NCI-H2227 (cell line): ENCODE measurements around the gene LONP1.
A peak's percentile ranks its signal among the peaks of the same experiment; 100 is the strongest.
"Not testable (repeated sequence)": the region's sequence is repeated elsewhere in the genome, so short reads cannot be mapped to it uniquely, and the experiment has no call there.

ENCODE experiments used
- DNase-seq: peaks from one replicate; lab custom pipeline; 2025; ENCODE audit not compliant: unreplicated experiment; lab: John Stamatoyannopoulos, UW

The LONP1 gene

DNA sequence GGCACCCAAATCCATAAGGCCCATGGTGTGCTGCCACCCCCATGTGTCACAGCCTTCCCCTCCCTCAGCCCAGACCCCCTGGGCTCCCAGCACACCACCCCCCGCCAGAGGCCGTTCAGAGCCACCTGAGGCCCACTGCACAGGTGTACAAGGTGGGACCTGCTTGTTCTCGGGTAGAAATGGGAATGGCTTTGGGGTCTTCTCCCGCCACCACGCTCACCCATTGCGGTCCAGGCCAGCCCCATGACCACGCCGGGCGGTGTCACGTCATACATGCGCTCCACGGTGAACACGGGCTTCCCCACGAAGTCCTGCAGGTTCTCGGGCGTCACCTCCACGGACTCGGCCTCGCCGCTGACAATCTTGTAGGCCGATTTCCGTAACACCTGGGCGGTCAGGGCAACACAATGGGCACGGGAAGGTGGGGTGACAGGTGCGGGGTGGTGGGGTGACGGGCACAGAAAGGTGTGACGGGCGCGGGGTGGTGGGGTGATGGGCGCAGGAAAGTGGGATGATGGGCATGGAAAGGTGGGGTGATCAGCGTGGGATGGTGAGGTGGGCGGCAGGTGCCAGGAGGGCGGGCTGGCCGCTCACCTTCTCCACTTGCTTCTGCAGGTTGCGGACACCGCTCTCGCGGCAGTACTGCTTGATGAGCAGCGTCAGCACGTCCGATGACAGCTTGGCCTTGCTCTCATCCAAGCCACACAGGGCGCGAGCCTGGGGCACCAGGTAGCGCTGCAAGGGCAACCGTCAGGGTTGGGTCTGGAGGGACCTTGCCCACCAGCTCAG lies 25.6 kb downstream of the LONP1 start:
- DNase-seq, result no peak

DNA sequence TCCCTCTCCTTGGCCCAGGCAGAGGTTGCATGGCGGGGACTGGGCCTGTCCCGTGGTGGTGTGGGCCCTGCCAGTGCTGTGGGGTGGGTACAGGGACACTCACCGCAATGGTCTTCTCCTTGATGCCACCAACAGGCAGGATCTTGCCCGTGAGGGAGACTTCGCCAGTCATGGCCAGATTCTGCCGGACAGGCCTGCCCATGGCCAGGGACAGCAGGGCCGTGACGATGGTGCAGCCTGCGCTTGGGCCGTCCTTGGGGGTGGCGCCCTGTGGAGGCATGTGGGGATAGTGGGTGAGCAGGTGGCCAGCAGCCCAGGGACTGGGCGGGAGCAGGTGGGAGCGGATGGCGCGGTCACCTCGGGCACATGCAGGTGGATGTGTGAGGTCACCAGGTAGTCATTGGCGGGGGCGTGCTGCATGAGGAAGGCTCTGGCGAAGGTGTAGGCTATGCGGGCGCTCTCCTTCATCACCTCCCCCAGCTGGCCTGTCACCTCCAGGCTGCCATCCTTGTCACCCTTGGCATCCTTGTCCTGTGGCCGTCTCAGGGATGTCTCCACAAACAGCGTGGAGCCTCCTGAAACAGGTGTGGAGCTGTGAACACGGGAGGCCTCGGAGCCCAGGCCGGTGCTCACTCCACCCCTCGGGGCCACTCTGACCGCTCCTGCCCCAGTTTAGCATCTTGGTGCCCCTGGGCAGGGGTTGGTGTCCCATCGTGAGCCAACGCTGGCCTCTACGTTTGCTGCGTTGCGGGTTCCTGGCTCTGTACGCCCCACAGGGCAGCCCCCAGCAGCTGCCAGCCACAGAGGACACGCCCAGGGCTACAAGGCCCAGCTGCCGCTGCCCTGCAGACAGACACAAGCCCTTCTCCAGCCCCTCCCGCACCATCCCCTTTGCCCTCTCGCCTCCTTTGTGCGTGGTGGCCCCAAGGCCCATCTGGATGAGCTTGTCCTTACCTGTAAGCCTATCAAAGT lies 26.5 kb downstream of the LONP1 start:
- DNase-seq, result no peak

DNA sequence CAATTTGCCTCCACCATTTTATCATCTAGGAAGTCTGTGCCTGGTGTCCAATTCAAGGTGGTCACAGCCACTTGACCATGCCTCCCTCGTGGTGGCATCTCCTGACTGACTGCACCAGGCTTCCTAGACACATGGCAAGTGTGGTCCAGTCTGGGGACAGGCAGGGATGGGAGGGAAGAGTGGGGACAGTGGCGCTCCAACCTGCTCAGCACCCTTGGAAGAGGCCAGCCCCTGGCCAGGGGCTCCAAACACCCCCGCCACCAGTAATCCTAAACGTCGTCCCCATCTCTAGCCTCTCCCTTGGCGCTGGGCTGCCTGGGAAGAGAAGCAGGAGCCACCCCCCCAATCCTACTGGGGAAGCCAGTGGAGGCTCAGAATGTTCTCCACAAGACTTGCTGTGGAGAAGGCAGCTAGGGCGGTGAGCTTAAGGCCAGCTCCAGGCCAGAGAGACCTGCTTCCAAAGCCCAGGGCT lies 27.2 kb downstream of the LONP1 start:
- no peak for DNase-seq

DNA sequence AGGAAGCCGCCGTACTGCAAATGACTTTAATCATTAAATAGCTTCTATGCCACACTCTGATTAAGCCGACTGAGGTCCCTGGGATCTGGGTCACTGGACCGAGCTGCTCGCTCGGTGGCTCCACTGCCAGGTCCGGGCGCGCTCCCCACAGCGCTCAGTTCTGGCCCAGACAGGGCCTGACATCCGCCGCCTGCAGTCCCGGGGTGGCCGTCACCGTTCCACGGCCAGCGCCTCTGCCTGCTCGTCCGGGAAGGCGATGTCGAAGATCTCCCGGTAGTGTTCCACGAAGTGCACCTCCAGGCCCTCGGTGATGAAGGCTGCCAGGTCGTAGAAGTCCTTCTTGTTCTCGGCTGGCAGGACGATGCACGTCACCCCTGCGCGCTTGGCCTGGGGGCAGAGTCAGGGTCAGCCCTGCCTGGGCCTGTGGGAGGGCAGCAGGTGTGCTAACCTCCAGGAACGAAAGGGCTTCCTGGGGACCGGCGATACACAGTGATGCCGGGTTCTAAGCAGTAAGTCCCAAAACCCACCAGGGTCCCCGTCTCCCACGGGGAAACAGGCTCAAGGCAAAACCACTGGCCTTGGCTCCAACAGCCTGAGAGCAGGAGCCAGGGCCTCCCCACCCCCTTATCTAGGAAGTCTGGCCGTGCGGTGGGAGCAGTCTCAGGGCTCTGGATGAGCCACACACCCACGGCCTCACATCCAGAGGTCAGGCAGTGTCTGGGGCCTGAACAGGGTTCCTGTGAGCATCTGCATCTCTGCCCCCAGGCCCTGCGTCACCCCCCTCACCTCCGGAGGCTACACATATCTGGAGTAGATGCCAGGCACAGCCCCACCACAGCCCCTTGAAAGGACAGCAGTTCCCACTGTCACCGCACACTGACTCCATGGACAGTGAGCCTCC lies 27.9 kb downstream of the LONP1 start:
- DNase-seq, result no peak

DNA sequence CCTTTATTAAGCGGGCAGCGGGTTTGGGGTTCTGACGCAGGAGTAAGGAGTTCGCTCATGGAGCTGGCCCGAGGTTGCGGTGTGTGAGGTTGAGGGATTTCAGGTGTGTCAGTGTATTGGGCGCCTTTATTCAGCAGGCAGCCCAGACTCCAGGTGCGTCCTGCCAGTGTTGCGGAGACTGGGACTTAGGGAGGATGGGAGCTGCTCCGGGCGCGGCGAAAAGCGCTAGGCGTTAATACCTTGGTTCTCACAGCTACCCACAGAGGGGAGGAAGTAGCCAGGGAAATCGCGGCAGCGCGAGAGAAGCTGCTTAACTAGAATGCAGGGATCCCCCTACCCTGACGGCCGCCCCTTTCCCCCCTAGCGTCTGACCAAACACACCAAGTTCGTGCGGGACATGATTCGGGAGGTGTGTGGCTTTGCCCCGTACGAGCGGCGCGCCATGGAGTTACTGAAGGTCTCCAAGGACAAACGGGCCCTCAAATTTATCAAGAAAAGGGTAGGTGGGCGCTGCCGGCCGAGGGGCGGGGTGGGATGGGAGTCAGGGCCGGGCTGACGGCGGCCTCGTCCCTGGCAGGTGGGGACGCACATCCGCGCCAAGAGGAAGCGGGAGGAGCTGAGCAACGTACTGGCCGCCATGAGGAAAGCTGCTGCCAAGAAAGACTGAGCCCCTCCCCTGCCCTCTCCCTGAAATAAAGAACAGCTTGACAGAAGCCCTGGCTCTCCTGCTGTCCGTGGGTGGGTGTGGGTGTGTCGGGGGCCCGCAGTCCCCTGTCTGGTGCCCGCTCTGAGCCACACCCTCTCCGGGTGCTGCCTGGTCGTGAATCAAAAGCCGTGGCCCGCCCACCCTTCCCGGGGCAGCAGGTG lies 28.8 kb downstream of the LONP1 start:
- DNase-seq, result peak; percentile 54

DNA sequence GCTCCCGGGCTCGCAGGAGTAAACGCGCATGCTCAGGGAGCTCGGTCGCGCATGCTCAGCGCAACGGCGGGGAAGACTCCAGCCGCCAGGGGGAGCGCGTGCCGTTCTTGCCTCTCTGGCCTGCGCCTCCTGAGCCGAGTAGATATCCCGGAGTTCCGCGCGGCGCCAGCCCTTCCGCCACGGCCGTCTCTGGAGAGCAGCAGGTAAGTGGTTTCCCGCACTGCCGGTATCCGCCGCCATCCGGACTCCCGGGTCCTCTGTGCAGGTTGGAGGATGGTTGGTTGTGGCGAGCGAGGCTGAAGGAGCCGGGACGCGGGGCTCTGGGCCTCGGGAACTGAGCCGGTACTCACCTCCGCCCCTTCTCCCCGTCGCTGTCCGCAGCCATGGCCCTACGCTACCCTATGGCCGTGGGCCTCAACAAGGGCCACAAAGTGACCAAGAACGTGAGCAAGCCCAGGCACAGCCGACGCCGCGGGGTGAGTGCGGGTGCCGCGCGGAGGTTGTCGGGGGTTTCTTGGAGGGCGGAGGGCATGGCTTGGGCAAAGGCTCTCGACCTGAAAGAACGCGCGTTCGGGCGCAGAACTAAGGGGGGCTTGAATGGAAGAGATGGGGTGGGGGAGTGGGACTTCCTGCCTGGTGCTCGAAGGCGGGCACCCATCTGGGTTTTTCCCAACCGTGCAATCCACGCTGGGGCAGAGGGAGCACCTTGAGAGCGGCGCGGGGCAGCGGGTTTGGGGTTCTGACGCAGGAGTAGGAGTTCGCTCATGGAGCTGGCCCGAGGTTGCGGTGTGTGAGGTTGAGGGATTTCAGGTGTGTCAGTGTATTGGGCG lies 29.6 kb downstream of the LONP1 start, which contains the start of gene RPL36:
Gene RPL36, plus strand, starts transcription at position 171 of the 830 bp plus-strand sequence. Its CDS starts 213 bp downstream, at position 384.
- peak; percentile 97 for DNase-seq

DNA sequence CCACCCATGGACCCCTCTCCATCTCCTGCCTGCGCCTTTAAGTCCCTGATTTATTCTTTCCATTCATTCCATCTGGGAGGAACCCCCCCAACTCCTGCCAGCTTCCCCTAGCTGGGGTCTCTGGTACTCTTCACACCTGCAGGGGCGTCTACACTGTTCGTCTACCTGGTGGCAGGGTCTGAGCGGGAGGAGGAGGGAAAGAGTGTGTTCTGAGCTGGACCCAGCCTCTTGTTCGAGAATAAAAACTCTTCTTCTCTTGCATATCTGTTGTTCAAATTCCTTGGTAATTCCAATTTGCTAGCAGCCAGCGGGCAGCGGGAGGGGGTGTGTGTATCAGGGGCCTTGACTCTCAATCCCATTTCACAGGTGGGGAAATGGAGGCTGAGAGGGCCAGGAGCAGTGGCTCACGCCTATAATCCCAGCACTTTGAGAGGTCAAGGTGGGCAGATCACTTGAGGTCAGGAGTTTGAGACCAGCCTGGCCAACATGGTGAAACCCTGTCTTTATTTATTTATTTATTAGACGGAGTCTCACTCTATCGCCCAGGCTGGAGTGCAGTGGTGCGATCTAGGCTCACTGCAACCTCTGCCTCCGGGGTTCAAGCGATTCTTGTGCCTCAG lies 31.6 kb downstream of the LONP1 start:
- DNase-seq, result not testable (repeated sequence)

DNA sequence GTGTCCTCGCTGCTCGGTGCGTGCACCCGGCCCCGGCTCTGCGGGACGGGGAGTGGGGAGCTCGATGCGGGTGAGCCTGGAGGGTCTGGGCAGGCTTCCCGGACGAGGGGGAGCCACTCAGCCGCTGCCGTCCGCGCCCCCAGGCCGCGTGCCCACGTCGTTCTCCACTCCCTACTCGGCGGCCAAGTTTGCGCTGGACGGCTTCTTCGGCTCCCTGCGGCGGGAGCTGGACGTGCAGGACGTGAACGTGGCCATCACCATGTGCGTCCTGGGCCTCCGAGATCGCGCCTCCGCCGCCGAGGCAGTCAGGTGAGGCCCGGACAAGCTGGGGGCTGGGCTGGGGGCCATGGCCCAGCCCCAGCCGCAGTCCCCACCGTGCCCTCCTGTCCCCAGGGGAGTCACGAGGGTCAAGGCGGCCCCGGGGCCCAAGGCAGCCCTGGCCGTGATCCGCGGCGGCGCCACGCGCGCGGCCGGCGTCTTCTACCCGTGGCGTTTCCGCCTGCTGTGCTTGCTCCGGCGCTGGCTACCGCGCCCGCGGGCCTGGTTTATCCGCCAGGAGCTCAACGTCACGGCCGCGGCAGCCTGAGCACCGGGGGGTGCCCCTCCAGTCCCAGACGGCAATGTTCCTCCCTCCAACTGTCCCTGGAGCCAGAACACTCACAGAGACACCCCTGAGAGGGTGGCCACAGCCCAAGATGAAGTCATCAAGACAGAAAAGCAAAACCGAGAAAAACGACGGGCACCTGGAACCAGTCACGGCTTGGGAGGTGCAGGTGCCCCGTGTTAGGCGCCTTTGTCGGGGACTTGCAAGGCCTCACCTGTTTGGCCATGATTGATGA lies 32.4 kb downstream of the LONP1 start:
- no peak for DNase-seq

DNA sequence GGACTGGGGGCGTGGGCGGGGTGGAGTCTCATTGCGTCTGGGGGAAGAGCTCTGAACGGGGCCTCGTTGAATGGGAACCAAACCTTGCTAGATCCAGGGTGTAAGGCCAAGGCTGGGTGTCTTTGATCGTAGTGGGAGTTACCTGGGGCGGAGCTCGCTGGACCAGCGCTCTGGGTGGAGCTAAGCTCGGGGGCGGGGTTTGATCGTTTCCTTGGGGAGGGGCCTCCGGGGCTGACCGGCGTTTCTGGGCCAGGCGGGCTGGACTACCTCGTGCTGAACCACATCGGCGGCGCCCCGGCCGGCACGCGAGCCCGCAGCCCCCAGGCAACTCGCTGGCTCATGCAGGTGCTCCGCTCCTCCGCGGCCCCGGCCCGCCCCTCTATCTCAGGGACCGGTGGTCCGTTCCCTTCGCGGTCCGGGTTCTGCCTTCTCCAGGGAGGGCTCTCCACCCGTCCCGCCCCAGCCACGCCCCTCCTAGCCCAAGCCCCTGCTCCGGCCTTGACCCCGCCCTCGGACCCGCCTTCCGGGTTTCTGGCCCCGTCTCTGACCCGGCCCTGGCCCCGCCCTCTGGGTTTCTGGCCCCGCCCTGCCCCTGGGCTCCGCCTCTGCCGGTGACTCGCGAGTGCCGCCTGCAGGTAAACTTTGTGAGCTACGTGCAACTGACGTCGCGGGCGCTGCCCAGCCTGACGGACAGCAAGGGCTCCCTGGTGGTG lies 33.1 kb downstream of the LONP1 start:
- no peak for DNase-seq

DNA sequence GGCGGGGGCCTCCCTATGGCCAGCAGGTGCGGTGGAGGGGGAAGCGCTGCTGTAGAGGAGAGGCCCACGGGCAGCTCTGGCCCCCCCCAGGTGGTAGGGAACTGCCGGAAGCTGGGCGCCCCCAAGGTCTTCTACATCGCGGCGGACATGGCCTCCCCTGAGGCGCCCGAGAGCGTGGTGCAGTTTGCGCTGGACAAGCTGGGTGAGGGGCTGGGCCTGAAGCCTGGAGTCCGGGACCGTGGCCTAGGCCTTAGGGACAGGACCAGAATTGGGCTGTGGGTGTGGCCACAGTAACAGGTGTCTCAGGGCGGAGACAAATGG lies 33.7 kb downstream of the LONP1 start:
- DNase-seq, result no peak

DNA sequence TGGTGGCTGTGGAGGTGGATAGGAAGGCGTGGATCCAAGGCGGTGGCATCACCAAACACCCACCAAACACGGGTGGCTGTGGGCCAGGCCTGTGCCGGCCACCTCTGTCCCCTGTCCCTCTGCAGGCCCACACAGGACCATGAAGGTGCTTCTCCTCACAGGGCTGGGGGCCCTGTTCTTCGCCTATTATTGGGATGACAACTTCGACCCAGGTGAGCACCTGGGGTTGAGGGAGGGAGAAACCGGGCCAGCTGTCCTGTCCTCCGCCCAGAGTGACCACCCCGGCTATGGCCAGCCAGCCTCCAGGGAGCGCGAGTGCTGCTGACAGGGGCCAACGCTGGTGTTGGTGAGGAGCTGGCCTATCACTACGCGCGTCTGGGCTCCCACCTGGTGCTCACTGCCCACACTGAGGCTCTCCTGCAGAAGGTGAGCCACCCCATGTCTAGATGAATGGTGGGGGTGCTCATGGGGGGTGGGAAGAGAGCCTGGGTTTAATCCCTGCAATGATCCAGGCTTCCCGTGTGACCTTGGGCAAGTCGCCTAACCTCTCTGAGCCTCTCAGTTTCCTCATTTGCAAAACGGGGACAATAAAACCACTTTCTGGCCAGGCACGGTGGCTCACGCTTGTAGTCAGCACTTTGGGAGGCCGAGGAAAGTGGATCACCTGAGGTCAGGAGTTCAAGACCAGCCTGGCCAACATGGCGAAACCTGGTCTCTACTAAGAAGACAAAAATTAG lies 35.1 kb downstream of the LONP1 start:
- DNase-seq, result no peak

DNA sequence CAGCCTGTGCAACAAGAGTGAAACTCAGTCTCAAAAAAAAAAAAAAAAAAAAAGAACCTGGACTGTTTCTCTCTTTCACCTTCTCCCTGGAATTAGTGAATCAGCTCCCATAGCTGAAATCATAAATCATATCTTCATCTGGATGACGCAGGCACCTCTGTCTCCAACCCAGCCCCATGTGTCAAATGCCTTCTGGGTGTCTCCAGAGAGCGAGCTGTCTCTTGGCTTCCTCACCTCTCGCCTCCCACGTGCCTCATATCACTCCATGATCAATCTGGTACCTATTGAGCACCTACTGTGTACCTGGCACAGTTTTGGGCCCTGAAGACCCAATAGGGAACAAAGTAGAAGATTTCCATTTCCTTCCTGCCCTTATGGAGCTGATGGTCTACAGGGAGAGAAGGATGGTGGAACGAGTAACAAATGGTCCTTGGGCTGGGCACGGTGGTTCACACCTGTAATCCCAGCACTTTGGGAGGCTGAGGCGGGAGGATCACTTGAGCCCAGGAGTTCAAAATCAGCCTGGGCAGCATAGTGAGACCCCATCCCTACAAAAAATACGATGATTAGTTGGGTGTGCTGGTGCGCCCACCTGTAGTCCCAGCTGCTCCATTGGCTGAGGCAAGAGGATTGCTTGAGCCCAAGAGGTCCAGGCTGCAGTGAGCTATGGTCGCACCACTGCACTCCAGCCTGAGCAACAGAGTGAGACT lies 36.6 kb downstream of the LONP1 start:
- no peak for DNase-seq

DNA sequence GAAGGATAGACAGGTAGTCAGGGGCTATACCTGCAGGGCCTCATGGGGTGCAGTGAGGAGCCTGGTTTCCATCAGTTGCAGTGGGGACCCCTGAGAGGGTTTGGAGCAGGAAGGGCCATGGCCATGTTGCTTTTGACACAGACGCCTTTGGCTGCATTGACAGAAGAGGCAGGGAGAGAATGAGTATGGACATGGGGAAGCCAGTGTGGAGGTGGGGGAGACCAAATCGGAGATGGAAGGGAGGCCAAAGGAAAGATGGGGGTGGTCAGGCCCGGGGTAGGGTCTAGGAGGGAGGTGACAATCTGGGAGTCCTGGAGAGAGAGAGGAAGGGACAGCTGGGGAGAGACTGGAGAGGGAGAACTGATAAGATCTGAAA lies 37.9 kb downstream of the LONP1 start:
- no peak for DNase-seq

DNA sequence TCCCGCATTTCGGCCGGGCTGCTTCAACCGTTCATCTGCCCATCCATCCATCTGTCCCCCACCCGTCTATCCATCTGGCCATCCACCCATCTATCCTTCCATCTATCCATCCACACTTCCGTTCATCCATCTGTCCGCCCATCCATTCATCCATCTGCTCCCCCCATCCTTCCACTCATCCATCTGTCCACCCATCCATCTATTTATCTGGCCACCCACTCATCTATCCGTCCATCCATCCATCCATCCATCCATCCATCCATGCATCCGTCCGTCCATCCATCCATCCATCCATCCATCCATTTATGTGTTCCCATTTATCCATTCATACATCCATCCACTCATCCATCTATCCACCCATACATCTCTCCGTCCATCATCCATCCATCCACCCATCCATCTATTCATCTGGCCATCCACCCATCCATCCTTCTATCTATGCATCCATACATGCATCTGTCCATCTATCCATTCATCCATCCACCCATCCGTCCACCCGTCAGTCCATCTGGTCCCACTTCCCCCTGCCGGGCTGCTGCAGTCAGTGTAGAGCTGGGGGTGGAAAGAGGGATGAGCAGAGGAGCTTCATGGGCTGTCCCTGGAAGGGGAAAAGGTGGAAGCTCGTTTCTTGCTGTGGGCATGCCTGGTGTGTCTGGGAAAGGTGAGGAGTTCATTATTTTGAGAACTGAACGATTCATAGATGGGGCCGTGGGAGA lies 38.4 kb downstream of the LONP1 start:
- no peak for DNase-seq
